Left kidney (tissue), 2 donors: ENCODE data around the gene ATOX1. TPM values are rescaled to one million over a fixed set of nuclear protein-coding genes. Genes with fewer than 3 reads are reported as not detected.
"Not testable (repeated sequence)": the region's sequence is repeated elsewhere in the genome, so short reads cannot be mapped to it uniquely, and the experiment has no call there.

ENCODE experiments used
- DNase-seq: peaks from one replicate; pipeline ENCODE4 v3.0.0-alpha.2; 2013
- polyA plus RNA-seq: library from polyadenylated mRNA; unstranded; fragments of 120-200 nt; gene quantifications from one replicate; pipeline ENCODE4 v1.2.1, GENCODE V29; 2013; ENCODE audit not compliant: insufficient read length

Gene ATOX1
- polyA plus RNA-seq, 1 donor, result 88.4 TPM

- DNase-seq, result no peak
Observed at GRCh38 chr5:151738125-151738848, 20.1 kb downstream of the ATOX1 start.

- no peak for DNase-seq
Observed at GRCh38 chr5:151737431-151737830, 21.0 kb downstream of the ATOX1 start.

DNA sequence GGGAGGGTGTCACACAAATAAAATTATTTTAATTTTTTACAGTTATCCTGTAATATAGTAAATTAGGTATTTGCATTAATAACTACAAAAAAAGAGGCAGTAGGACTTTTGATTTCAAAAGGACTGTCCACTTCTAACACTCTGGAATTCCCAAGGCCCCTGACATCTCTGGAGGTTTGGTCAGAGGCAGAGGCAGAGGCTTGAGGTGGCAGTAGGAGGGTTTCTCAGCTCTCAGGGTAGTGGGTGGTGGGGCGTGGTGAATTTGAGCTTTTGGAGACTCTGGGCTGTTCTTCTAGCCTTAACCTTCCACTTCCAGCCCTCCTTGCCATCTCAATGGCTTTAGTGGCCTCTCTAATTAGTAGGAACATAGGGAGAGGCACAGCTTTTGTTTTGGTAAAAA lies 22.8 kb downstream of the ATOX1 start:
- DNase-seq, result no peak

GRCh38 chr5:151734064-151734408 lies 24.4 kb downstream of the ATOX1 start:
- DNase-seq, result no peak

DNA sequence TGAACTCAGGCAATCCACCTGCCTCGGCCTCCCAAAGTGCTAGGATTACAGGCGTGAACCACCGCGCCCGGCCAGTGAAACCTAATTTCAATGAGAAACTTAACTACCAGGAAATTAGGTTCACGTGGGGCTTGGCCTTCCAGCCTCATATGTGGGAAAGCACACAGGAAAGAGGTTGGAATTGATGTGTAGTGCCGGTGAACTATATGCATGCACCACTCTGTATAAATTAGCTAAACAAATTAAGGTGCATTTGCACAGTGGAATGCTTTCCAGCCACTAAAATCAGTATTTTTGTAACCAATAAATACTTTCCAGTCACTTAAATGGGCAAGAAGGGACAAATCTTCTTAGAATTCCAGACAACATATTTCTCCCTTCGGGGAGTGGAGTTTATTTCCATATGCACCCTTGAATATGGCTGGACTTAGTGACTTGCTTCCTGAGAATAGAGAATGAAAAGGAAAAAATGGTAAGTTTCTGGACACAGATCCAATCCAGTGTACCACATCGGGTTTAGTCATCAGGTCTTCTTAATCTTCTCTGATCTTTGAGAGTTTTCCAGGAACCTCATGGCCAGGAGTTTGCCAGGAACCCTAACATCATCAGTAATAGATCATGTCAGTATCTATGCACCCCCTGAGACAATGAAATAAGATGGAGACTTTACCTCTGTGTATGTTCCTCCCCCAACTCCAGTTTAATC lies 24.9 kb downstream of the ATOX1 start:
- no peak for DNase-seq

DNA sequence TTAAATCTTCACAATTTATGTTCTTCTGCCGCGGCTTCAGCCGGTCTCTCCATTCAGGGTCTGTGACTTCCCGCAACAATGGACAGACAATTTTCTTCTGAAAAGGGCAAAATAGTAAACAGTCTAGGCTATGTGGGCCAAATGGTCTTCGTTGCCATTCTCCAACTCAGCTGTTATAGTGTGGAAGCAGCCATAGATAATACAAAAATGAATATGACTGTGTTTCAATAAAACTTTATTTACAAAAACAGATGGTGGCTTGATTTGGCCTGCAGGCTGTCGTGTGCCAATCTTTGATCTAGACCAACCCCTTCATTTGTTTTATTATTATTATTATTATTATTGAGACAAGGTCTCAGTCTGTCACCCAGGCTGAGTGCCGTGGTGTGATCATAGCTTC lies 28.1 kb downstream of the ATOX1 start:
- DNase-seq, result no peak

DNA sequence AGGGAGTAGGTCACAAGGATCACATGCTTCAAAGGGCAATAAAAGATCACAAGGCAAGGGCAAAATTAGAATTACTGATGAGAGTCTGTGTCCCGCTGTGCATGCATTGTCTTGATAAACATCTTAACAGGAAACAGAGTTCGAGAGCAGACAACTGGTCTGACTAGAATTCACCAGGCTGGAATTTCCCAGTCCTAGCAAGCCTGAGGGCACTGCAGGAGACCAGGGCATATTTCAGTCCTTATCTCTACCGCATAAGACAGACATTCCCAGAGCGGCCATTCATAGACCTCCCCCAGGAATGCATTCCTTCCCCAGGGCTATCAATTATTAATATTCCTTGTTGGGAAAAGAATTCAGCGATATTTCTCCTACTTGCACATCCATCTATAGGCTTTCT lies 28.8 kb downstream of the ATOX1 start:
- not testable (repeated sequence) for DNase-seq

DNA sequence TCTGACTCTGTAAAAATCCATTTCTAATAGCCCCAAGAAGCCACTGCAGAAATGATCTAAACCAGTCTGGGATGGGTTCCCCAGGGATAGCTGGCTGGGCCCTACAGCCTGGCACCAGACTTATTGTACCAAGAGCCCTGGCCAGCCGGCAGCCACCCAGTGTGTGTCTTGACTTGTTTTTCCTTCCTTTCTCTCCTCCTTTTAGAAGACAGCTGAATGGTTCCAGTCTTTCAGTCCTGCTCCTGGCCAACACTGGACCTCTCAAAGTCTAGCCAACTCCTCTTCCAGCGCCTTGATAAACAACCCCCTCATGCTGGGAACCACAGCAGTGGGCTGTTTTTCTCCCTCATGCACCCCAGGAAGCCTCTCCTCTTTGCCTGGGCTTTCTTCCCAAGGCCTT lies 34.1 kb downstream of the ATOX1 start:
- DNase-seq, result no peak

DNA sequence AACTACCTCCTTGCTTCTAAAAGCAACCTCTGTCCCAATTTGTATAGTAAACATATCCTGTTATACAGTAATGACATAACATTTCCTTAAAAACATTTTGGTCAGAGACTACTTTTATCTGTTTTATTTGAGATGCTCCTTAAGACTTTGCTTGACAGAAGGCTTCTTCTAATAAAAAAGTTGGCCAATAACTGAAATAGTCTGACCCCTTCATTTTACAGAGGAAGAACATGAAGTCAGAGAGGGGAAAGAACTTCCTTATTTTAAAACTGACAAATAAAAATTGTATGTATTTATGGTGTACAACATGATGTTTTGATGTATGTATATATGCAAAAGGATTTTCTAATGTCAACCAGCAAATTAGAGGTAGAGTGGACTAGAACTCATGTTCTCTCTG lies 35.9 kb downstream of the ATOX1 start:
- DNase-seq, result no peak

DNA sequence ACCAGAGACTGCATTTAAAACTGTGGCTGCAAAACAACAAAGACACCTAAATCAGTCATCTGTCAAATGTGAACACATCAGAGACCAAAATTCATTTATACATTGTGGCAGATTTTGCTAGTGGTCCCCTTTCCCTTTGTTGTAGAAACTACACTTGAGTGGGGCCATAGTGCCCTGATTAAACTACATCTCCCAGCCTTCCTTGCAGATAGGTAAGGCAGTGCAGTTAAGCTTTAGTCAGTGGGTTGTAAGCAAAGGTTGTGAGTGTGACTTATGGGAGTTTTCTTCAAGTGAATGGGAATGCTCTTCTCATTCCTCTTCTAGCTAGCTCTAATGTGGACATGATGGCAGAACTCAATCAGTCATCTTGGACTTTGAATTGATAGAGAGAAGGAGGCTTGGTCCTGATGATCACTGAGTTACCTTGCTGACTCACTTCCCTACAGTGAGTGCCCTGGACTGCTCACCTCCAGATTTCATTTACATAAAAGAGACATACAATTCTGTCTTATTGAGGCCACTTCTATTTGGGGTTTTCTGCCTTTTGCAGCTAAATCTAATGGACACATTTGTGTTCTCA lies 36.5 kb downstream of the ATOX1 start:
- no peak for DNase-seq

- DNase-seq, result no peak
Observed at GRCh38 chr5:151721087-151721646, 37.3 kb downstream of the ATOX1 start.

DNA sequence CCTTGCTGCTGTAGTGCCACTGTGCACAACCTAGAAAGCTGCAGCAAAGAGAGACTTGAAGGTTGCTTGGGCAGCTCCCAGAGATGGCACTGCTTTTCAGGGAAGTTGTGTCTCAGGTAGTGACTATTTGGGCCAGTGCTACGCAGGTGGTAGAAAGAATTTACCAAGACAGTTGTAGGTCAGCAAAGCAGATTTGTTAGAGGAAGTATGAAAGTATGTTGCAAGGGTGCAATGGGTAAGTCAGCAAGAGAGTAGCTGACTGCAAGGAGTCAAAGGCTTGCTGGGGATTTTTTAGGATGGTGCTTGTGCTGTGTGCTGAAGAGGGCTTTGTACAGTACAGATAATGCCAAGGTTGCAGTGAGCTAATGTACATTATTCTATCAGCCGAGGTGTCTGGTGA lies 38.2 kb downstream of the ATOX1 start:
- DNase-seq, result no peak

DNA sequence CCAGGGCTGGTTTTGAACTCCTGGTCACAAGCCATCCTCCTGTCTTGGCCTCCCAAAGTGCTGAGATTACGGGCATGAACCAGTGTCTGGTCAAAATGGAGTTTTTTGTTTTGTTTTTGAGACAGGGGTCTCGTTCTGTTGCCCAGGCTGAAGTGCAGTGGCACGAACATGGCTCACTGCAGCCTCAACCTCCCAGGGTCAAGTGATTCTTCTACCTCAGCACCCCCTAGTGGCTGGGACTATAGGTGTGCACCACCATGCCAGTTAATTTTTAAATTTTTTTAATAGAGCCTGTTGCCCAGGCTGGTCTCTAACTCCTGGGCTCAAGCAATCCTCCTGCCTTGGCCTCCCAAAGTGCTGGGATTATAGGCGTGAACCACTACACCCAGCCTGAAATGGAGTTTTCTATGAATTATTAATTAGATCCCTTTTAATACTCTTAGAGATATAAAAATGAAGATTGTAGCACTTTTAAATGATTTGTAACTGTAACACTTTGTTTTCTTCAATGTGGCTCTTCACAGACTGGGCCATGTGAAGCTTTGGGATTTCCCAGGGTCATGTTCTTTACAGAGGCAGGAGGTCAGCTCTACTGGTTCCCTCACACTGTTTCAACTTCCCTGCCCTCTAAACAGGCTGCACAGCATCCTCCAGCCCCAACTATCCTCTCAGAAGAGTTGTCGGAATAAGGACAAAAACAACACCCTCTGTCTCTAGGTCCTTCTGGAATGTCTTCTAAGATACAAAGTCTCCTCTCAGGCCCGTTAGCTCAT lies 39.0 kb downstream of the ATOX1 start:
- no peak for DNase-seq

- no peak for DNase-seq
Observed at GRCh38 chr5:151718646-151719045, 39.8 kb downstream of the ATOX1 start.

DNA sequence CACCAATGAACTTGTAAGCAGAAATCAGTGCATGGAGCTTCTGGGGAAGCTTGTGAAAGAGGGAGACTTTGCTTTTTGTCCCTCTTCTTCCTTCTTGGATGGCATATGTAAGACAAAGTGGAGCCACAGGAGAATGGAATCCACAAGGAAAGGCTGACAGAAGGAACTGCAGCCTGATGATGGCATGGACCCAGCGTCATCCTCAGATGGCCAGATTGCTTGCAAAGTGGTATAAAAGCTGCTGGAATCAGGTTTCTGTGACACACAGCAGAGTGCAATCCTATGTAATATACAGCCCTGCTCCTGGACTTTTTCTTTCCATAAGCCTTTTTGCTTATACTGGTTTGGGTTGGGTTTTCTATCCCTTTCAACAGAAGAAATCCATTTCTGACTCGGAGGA lies 40.3 kb downstream of the ATOX1 start:
- no peak for DNase-seq

DNA sequence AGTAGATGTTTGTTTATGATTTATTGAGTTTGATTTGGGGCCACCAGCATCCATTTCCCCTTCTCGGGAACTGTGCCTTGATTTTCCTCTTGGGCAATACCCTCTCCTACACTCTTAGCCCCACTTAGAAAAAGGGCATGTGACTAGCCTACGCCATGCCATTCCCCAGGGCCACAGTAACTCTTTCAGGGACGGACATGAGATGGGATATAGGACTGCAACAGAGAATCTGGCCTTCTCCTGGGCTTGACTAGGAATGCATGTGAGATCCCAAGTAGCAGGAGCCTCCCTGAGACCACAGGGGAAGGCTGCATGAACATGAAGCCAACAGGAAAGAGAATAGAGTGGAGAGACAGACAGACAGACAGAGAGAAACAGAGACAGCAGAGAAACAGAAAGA lies 41.0 kb downstream of the ATOX1 start:
- DNase-seq, result no peak

GRCh38 chr5:151709109-151709735 lies 49.2 kb downstream of the ATOX1 start:
- no peak for DNase-seq

DNA sequence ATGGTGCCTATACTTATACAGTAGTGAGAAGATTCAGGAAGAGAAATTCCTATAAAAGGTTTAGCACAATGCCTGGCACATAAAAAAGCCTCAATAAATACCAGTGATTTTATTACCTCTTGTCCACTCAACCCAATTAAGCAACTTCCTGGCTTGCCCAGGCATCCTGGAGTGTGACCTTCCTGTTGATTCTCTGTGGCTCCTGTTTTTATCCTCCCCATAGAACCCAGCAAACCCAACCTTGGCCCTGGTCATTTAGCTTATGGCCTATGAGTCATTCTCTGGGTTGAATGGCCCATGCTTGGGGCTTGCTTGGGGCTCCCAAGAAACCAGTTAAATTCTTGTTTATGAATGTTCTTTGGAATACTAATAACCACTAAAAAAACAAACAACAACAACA lies 50.3 kb downstream of the ATOX1 start:
- no peak for DNase-seq

GRCh38 chr5:151707567-151707966 lies 50.9 kb downstream of the ATOX1 start:
- no peak for DNase-seq

DNA sequence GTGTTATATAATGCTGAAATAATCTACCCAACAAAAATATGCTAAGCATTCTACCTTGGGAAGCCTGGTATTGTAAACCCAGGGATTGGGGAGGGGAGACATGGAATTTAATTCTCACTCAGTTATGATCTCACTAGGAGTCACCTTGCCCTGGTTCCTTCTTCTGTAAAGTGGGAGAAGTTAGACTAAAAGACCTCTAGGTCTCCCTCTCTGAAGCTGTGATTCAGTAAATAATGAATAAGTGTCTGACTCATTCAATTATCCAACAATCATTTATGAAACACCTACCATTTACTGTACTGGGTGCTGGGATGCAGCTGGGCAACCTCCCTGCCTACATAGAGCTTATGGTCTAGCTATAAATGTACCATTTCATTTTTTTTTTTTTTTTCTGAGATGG lies 51.5 kb downstream of the ATOX1 start:
- no peak for DNase-seq

- no peak for DNase-seq
Observed at GRCh38 chr5:151703780-151704179, 54.7 kb downstream of the ATOX1 start.

DNA sequence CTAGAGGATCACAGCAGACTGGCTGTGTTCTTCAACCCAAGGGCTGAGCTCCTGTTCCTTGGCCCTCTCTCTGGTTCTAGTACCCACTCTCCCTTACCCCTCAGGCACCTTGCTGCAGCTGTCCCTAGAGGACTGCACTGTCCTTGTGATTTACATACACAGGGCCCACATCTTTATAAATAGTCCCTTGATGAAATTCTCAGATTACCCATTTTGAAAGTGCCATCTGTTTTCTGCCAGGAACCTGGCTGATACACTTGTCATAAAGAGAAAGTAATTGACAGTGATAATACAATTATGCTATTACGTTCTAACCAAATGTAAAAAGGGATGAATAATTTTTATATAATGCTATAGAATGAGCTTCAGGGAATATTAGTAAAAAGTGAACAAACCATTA lies 55.2 kb downstream of the ATOX1 start:
- no peak for DNase-seq
